Nephron (organoid): ENCODE data around the gene NELFA.

Experiments
- H3K27ac Mint-ChIP-seq, 3 experiments: 2 replicates each; pipeline ENCODE4 v1.8.0; 2020; ENCODE audit warnings: mixed read lengths in 3 of 3, mild to moderate bottlenecking in 2 of 3, moderate library complexity in 1 of 3
- H3K27me3 Mint-ChIP-seq: 2 replicates; pipeline ENCODE4 v1.8.0; 2021; ENCODE audit warnings: low read depth, mild to moderate bottlenecking, moderate library complexity, mixed read lengths
- H3K36me3 Mint-ChIP-seq: 2 replicates; pipeline ENCODE4 v1.8.0; 2020; ENCODE audit warnings: low read depth, mixed read lengths
- H3K4me1 Mint-ChIP-seq: 2 replicates; pipeline ENCODE4 v1.8.0; 2020; ENCODE audit warnings: mixed read lengths
- H3K4me3 Mint-ChIP-seq, 3 experiments: 2 replicates each; pipeline ENCODE4 v1.8.0; 2020; ENCODE audit warnings: mild to moderate bottlenecking in 3 of 3, mixed read lengths in 3 of 3, moderate library complexity in 2 of 3
- H3K9me3 Mint-ChIP-seq: 2 replicates; pipeline ENCODE4 v1.8.0; 2020; ENCODE audit warnings: mixed read lengths
- TF ChIP-seq, protein P1 (sequence below), 3 experiments: fragments of 200-600 bp; sonication (generic); IDR thresholded peaks; one replicate each; pipeline ENCODE4 v1.5.0; 2021; ENCODE audit warnings: antibody characterized with exemption in 3 of 3; ENCODE audit not compliant: unreplicated experiment in 3 of 3

The NELFA gene

DNA sequence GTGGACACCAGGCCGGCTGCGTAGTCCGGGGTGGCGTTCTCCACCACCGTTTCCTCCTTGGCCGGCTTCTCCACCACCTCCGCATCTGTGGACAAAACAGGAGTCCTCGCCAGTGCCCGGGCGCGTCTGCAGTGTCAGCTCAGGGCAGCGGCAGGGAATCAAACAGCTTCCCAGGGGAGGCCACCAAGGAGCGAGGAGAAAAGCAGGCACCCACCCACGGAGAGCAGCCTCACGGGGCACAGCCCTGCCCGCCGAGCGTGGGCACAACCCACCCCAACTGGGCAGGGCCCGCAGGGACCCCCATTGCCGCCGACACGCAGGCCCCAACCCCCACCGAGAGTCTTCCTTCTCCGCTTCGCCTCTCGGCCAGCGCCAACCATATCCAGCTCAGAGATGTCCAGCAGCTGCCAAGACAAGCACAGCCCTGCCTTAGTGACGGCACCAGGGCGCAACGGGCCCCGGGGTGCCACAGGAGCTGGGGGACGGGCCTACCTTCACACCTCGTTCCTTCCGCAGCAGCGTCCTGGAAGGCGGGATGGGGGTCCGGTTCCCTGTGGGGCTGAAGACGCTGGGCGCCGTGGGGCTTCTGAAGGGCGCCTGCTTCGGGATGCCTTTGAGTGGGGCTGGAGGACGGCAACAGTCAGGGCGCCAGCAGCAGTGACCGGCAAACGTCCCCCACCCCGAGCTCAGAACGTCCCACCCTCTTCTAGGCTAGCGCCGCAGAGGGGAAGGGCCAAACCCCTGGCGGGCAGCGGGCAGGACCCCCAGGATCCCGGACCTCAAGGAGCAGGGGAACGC, 22.8 kb downstream of the NELFA start:
- Mint-ChIP-seq H3K27me3 (no peaks in the 10 kb centered on the region), H3K4me3 (no peak overlapping the region)

DNA sequence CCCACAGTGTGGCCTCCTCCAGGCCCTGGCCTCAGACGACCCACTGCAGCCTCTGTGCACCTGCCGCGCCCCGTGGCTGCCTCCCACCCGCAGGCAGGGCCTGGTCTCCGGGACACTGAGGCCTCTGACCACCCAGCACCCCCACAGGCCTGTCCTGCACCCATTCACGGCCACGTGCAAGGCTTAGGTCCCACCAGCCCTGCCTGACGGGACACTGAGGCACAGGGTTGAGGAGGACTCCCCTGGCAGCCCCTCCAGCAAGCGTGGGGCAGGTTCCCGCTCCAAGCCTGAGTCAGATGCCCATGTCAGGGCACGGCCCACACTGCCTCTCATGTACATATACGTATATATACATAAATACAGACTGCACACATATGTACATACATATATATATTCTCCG, 23.5 kb downstream of the NELFA start:
- Mint-ChIP-seq H3K4me1 (peaks cover under 1% of the 10 kb centered on the region), H3K36me3 (peaks cover 38% of the 10 kb centered on the region), H3K9me3 (no peaks in the 10 kb centered on the region), H3K27me3 (no peaks in the 10 kb centered on the region), H3K27ac (no peak overlapping the region), H3K4me3 (no peak overlapping the region)
- TF ChIP-seq, protein P1, sequence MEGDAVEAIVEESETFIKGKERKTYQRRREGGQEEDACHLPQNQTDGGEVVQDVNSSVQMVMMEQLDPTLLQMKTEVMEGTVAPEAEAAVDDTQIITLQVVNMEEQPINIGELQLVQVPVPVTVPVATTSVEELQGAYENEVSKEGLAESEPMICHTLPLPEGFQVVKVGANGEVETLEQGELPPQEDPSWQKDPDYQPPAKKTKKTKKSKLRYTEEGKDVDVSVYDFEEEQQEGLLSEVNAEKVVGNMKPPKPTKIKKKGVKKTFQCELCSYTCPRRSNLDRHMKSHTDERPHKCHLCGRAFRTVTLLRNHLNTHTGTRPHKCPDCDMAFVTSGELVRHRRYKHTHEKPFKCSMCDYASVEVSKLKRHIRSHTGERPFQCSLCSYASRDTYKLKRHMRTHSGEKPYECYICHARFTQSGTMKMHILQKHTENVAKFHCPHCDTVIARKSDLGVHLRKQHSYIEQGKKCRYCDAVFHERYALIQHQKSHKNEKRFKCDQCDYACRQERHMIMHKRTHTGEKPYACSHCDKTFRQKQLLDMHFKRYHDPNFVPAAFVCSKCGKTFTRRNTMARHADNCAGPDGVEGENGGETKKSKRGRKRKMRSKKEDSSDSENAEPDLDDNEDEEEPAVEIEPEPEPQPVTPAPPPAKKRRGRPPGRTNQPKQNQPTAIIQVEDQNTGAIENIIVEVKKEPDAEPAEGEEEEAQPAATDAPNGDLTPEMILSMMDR (IDR thresholded peaks at IDR 0.05; ENCODE audit: unreplicated experiment in 3 of 3) = no peak

More for the DNA sequence above, 22.8 kb downstream of the NELFA start:
- Mint-ChIP-seq H3K36me3 (peaks cover 40% of the 10 kb centered on the region), H3K27ac (no peak overlapping the region), H3K4me1 (no peaks in the 10 kb centered on the region), H3K9me3 (no peaks in the 10 kb centered on the region)
- TF ChIP-seq, protein P1 (IDR thresholded peaks at IDR 0.05; ENCODE audit: unreplicated experiment in 3 of 3) = no peak

DNA sequence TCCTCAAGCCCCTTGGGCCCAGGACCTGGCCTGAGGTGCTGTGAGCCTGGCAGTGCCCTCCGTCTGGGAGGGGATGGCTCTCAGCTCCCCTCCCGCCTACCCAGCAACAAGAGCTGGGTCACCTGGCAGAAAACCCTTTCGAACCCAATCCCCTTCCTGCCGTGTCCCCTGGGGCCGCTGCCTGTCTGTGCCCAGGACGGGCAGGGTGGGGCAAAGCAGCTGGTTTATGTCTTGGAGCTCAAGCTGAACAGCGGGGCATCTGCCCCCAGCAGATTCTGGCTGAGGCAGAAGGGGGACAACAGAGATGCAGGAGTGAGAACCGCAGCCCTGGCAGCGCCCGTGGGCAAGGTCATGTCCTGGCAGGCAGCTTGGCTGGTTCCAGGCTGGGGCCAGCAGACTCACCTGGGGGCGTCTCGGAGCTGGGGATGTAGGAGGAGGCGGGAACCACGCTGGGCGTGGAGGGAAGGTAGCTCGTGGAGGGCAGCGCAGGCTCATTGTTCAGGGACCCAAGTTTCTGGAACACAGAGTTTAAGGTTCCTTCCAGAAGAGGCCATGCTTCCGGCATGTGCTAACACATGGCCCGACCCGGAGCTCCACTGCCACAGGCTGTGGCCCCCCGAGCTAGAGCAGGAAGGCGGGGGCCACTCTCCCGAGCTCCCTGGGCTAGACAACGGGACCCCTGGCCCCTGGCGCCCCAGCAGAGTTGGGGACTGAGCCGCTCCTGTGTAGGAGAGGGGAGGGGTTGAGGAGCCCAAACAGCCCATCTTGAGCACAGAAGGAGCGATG, 24.2 kb downstream of the NELFA start:
- H3K4me3 Mint-ChIP-seq = no peak overlapping the region
- TF ChIP-seq, protein P1 (IDR thresholded peaks at IDR 0.05; ENCODE audit: unreplicated experiment in 3 of 3) = no peak
- H3K4me1 Mint-ChIP-seq = peaks cover 5% of the 10 kb centered on the region
- H3K27ac Mint-ChIP-seq = no peak overlapping the region
- no peaks in the 10 kb centered on the region for H3K9me3 Mint-ChIP-seq
- H3K36me3 Mint-ChIP-seq = peaks cover 37% of the 10 kb centered on the region
- no peaks in the 10 kb centered on the region for H3K27me3 Mint-ChIP-seq

GRCh38 chr4:1983846-1984405, 24.8 kb downstream of the NELFA start:
- no peaks in the 10 kb centered on the region for H3K9me3 Mint-ChIP-seq
- TF ChIP-seq, protein P1 (IDR thresholded peaks at IDR 0.05; ENCODE audit: unreplicated experiment in 3 of 3) = no peak
- no peak overlapping the region for H3K4me3 Mint-ChIP-seq
- H3K36me3 Mint-ChIP-seq = peaks cover 43% of the 10 kb centered on the region
- H3K4me1 Mint-ChIP-seq = peaks cover 5% of the 10 kb centered on the region
- no peak overlapping the region for H3K27ac Mint-ChIP-seq
- H3K27me3 Mint-ChIP-seq = no peaks in the 10 kb centered on the region

- Mint-ChIP-seq H3K27ac (no peak overlapping the region), H3K27me3 (no peaks in the 10 kb centered on the region), H3K4me3 (no peak overlapping the region), H3K36me3 (peaks cover 44% of the 10 kb centered on the region), H3K4me1 (peaks cover 5% of the 10 kb centered on the region), H3K9me3 (no peaks in the 10 kb centered on the region)
- TF ChIP-seq, protein P1 (IDR thresholded peaks at IDR 0.05; ENCODE audit: unreplicated experiment in 3 of 3) = no peak
These were observed 25.5 kb downstream of the NELFA start for GRCh38 chr4:1983053-1983845.
